Measurements from ENCODE around the gene NFIB.

DNA sequence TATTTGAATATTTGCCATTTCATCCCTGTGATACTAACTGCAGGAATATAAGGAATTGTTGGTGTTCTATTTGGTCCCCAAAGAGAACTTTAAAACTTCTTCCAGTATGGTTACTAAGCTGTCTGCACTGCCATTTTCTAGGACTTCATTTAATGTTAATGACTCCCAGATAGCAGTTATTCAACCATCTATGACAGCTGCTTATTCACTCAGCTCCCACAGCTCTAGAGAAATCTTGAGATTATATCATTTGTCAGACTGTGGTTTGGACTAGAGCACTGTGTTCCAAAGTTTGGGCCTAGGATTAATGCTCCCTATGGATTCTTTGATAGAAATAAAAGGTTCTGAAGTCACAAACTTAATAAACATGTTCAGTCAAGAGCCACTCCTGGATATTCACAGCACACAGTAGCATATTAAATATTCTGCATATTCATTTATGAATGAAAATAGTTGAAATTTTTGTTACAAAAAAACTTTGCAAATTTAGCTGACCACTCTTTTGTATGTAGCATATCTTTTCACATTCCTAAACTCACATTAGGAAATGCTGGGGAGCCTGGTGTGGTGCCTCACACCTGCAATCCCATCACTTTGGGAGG is 173.7 kb downstream of the NFIB start:
- TF ChIP-seq ZNF274 (IDR thresholded peaks at IDR 0.05; ENCODE audit: low read depth, low read length) (no peak), SUZ12 (IDR thresholded peaks at IDR 0.05; ENCODE audit: extremely low read depth, insufficient read depth, insufficient read length) (no peak)

All from NT2/D1 (cell line).